GM23338 (cell line): Measurements from ENCODE around the gene PARP8. TPM values are rescaled to one million over a fixed set of nuclear protein-coding genes. Genes with fewer than 3 reads are reported as not detected.

Source experiments
- ATAC-seq: fragments of 200-7000 bp; cut with Tn5 transposase; 3 replicates; pipeline ENCODE4 v1.9.1; 2020
- DNase-seq: peaks from one replicate; pipeline ENCODE4 v3.0.0-alpha.2; 2015; ENCODE audit warnings: low spot score
- H2AFZ ChIP-seq: fragments of 200-600 bp; sonication (generic); 2 replicates; pipeline ENCODE4 v1.8.0; 2016; ENCODE audit warnings: antibody characterized with exemption, mild to moderate bottlenecking, moderate library complexity
- H3F3A ChIP-seq: fragments of 200-600 bp; sonication (generic); replicated peaks from 2 replicates; pipeline ENCODE4 v1.8.0; 2017; ENCODE audit warnings: antibody characterized with exemption, mixed run types, low read depth
- H3K27ac ChIP-seq: fragments of 200-600 bp; sonication (generic); 2 replicates; pipeline ENCODE4 v1.6.1; 2016; ENCODE audit warnings: low read depth
- H3K27me3 ChIP-seq: fragments of 200-600 bp; sonication (generic); 2 replicates; pipeline ENCODE4 v1.8.0; 2016; ENCODE audit warnings: mild to moderate bottlenecking, mixed run types, moderate library complexity; ENCODE audit not compliant: insufficient read depth
- H3K36me3 ChIP-seq: fragments of 200-600 bp; sonication (generic); 2 replicates; pipeline ENCODE4 v1.8.0; 2016; ENCODE audit warnings: mild to moderate bottlenecking; ENCODE audit not compliant: insufficient read depth
- H3K4me1 ChIP-seq: fragments of 200-600 bp; sonication (generic); 2 replicates; pipeline ENCODE4 v1.8.0; 2016; ENCODE audit warnings: mild to moderate bottlenecking, moderate library complexity; ENCODE audit not compliant: insufficient read depth
- H3K4me2 ChIP-seq: fragments of 200-600 bp; sonication (generic); 2 replicates; pipeline ENCODE4 v1.7.1; 2017; ENCODE audit warnings: mixed run types
- H3K4me3 ChIP-seq: fragments of 200-600 bp; sonication (generic); 2 replicates; pipeline ENCODE4 v1.6.1; 2016; ENCODE audit warnings: mixed run types
- H3K79me2 ChIP-seq: fragments of 200-600 bp; sonication (generic); replicated peaks from 2 replicates; pipeline ENCODE4 v1.8.0; 2017; ENCODE audit warnings: mild to moderate bottlenecking; ENCODE audit not compliant: insufficient read depth
- H3K9me2 ChIP-seq: fragments of 200-600 bp; sonication (generic); 2 replicates; pipeline ENCODE4 v1.8.0; 2017; ENCODE audit not compliant: insufficient read depth
- H4K20me1 ChIP-seq: fragments of 200-600 bp; sonication (generic); replicated peaks from 2 replicates; pipeline ENCODE4 v1.8.0; 2017; ENCODE audit warnings: mild to moderate bottlenecking; ENCODE audit not compliant: insufficient read depth
- H3K27ac Mint-ChIP-seq: 2 replicates; pipeline ENCODE4 v1.8.0; 2020; ENCODE audit warnings: inconsistent platforms, mild to moderate bottlenecking, moderate library complexity, mixed read lengths
- H3K27me3 Mint-ChIP-seq: 3 replicates; pipeline ENCODE4 v1.8.0; 2022; ENCODE audit warnings: low read depth, mild to moderate bottlenecking, moderate library complexity, mixed read lengths, inconsistent platforms; ENCODE audit not compliant: insufficient read depth, poor library complexity
- H3K36me3 Mint-ChIP-seq: 3 replicates; pipeline ENCODE4 v1.8.0; 2021; ENCODE audit warnings: low read depth, mild to moderate bottlenecking, inconsistent platforms, moderate library complexity, mixed read lengths
- H3K4me1 Mint-ChIP-seq: 3 replicates; pipeline ENCODE4 v1.8.0; 2020; ENCODE audit warnings: mild to moderate bottlenecking, inconsistent platforms, mixed read lengths
- H3K4me3 Mint-ChIP-seq: 3 replicates; pipeline ENCODE4 v1.8.0; 2021; ENCODE audit warnings: moderate library complexity, mild to moderate bottlenecking, inconsistent platforms, mixed read lengths
- H3K9me3 Mint-ChIP-seq: 3 replicates; pipeline ENCODE4 v1.8.0; 2020; ENCODE audit warnings: moderate library complexity, mild to moderate bottlenecking, inconsistent platforms, mixed read lengths
- CREB1 ChIP-seq: fragments of 250-450 bp; sonication (Bioruptor Pico); IDR thresholded peaks from 2 replicates; pipeline ENCODE4 v1.5.0; 2020; ENCODE audit warnings: low read depth, mild to moderate bottlenecking, moderate library complexity
- EZH2 ChIP-seq: fragments of 200-600 bp; sonication (generic); IDR thresholded peaks from one replicate; pipeline ENCODE4 v1.8.0; 2017; ENCODE audit warnings: antibody characterized with exemption, mild to moderate bottlenecking, low read depth; ENCODE audit not compliant: unreplicated experiment
- EZH2phosphoT487 ChIP-seq: fragments of 200-600 bp; sonication (generic); IDR thresholded peaks from one replicate; pipeline ENCODE4 v1.8.1; 2018; ENCODE audit warnings: antibody characterized with exemption; ENCODE audit not compliant: unreplicated experiment
- JUNB ChIP-seq: IDR thresholded peaks from one replicate; pipeline ENCODE4 v1.6.1; 2016; ENCODE audit warnings: antibody characterized with exemption; ENCODE audit not compliant: unreplicated experiment
- NANOG ChIP-seq: IDR thresholded peaks from 2 replicates; pipeline ENCODE4 v1.6.1; 2016; ENCODE audit warnings: antibody characterized with exemption, borderline replicate concordance
- POLR2AphosphoS5 ChIP-seq: IDR thresholded peaks from 2 replicates; pipeline ENCODE4 v1.6.1; 2016; ENCODE audit warnings: antibody characterized with exemption, low read depth
- STAT1 ChIP-seq: IDR thresholded peaks from one replicate; pipeline ENCODE4 v1.6.1; 2016; ENCODE audit warnings: antibody characterized with exemption; ENCODE audit not compliant: unreplicated experiment
- ZNF114 ChIP-seq: fragments of 250-450 bp; sonication (Bioruptor Pico); IDR thresholded peaks from 2 replicates; pipeline ENCODE4 v1.5.0; 2020; ENCODE audit warnings: mild to moderate bottlenecking, moderate library complexity
- ZNF331 ChIP-seq: fragments of 250-450 bp; sonication (Bioruptor Pico); IDR thresholded peaks from 2 replicates; pipeline ENCODE4 v1.5.0; 2020; ENCODE audit warnings: low read depth, mild to moderate bottlenecking, moderate library complexity
- polyA plus RNA-seq: library from polyadenylated mRNA; unstranded; fragments of >200 nt; fragmentation: Nextera tagmentation; extraction: Ambion mirVana; gene quantifications from 2 replicates; pipeline ENCODE4 v1.2.1, GENCODE V29; 2016
- total RNA-seq: library from RNA; depleted of rRNA; stranded (reverse); fragments of >200 nt; shearing (Covaris generic); gene quantifications from 2 replicates; pipeline ENCODE4 v1.2.3, GENCODE V29; 2014
- TF ChIP-seq, protein P1 (sequence below), 2 experiments: fragments of 200-600 bp in 1 of 2; sonication (generic) in 1 of 2; conservative IDR thresholded peaks; 2 replicates each; pipeline versions ENCODE4 v1.5.1 to v1.6.1; 2016 to 2017; ENCODE audit warnings: antibody characterized with exemption in 2 of 2, low read depth in 2 of 2, mild to moderate bottlenecking in 2 of 2, moderate library complexity in 1 of 2
- TF ChIP-seq, protein P2 (sequence below): IDR thresholded peaks from one replicate; pipeline ENCODE4 v1.6.1; 2018; ENCODE audit warnings: antibody characterized with exemption; ENCODE audit not compliant: unreplicated experiment
- TF ChIP-seq, protein P3 (sequence below): IDR thresholded peaks from 2 replicates; pipeline ENCODE4 v1.6.1; 2016; ENCODE audit warnings: antibody characterized with exemption
- TF ChIP-seq, protein P4 (sequence below): fragments of 250-450 bp; sonication (Bioruptor Pico); IDR thresholded peaks from 2 replicates; pipeline ENCODE4 v1.5.0; 2020; ENCODE audit warnings: mild to moderate bottlenecking, moderate library complexity

PARP8 gene
- total and polyA plus RNA-seq, 2 experiments from 2014 or later, result 13.0 to 25.0 TPM

DNA sequence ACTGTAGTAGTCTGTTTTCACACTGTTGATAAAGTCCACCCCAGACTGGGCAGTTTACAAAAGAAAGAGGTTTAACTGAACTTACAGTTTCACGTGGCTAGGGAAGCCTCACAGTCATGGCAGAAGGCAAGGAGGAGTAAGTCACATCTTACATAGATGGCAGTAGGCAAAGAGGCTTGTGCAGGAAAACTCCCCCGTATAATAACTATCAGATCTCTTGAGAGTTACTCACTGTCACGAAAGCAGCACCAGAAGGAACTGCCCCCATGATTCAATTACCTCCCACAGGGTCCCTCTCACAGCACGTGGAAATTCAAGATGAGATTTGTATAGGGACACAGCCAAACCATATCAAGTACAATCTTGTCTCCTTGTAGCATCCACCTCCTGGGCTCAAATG, 21.1 kb downstream of the PARP8 start:
- Histone ChIP-seq H3K27ac (no peak overlapping the region), H3K79me2 (peaks cover 84% of the 10 kb centered on the region), H2AFZ (no peak overlapping the region), H3F3A (no peaks in the 10 kb centered on the region), H3K4me1 (peaks cover 45% of the 10 kb centered on the region), H3K9me2 (peaks cover 9% of the 10 kb centered on the region), H3K36me3 (no peaks in the 10 kb centered on the region), H3K4me2 (no peak overlapping the region), H4K20me1 (no peaks in the 10 kb centered on the region; the same call in 1 of the 2 replicates), H3K4me3 (no peak overlapping the region), H3K27me3 (no peaks in the 10 kb centered on the region)
- H3K4me3 Mint-ChIP-seq, result no peak overlapping the region
- DNase-seq (no peak), ATAC-seq (no peak)
- TF ChIP-seq, protein P1, sequence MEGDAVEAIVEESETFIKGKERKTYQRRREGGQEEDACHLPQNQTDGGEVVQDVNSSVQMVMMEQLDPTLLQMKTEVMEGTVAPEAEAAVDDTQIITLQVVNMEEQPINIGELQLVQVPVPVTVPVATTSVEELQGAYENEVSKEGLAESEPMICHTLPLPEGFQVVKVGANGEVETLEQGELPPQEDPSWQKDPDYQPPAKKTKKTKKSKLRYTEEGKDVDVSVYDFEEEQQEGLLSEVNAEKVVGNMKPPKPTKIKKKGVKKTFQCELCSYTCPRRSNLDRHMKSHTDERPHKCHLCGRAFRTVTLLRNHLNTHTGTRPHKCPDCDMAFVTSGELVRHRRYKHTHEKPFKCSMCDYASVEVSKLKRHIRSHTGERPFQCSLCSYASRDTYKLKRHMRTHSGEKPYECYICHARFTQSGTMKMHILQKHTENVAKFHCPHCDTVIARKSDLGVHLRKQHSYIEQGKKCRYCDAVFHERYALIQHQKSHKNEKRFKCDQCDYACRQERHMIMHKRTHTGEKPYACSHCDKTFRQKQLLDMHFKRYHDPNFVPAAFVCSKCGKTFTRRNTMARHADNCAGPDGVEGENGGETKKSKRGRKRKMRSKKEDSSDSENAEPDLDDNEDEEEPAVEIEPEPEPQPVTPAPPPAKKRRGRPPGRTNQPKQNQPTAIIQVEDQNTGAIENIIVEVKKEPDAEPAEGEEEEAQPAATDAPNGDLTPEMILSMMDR (conservative IDR thresholded peaks at IDR 0.05; ENCODE audit: low read depth in 2 of 2), result no peak
- no peak for TF ChIP-seq JUNB
- TF ChIP-seq, protein P2, sequence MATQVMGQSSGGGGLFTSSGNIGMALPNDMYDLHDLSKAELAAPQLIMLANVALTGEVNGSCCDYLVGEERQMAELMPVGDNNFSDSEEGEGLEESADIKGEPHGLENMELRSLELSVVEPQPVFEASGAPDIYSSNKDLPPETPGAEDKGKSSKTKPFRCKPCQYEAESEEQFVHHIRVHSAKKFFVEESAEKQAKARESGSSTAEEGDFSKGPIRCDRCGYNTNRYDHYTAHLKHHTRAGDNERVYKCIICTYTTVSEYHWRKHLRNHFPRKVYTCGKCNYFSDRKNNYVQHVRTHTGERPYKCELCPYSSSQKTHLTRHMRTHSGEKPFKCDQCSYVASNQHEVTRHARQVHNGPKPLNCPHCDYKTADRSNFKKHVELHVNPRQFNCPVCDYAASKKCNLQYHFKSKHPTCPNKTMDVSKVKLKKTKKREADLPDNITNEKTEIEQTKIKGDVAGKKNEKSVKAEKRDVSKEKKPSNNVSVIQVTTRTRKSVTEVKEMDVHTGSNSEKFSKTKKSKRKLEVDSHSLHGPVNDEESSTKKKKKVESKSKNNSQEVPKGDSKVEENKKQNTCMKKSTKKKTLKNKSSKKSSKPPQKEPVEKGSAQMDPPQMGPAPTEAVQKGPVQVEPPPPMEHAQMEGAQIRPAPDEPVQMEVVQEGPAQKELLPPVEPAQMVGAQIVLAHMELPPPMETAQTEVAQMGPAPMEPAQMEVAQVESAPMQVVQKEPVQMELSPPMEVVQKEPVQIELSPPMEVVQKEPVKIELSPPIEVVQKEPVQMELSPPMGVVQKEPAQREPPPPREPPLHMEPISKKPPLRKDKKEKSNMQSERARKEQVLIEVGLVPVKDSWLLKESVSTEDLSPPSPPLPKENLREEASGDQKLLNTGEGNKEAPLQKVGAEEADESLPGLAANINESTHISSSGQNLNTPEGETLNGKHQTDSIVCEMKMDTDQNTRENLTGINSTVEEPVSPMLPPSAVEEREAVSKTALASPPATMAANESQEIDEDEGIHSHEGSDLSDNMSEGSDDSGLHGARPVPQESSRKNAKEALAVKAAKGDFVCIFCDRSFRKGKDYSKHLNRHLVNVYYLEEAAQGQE, result no peak
- no peak for TF ChIP-seq EZH2
- TF ChIP-seq CREB1, result no peak
- TF ChIP-seq EZH2phosphoT487, result no peak
- no peak for TF ChIP-seq NANOG
- TF ChIP-seq POLR2AphosphoS5, result no peak
- no peak for TF ChIP-seq STAT1
- TF ChIP-seq ZNF114, result no peak
- TF ChIP-seq, protein P3, sequence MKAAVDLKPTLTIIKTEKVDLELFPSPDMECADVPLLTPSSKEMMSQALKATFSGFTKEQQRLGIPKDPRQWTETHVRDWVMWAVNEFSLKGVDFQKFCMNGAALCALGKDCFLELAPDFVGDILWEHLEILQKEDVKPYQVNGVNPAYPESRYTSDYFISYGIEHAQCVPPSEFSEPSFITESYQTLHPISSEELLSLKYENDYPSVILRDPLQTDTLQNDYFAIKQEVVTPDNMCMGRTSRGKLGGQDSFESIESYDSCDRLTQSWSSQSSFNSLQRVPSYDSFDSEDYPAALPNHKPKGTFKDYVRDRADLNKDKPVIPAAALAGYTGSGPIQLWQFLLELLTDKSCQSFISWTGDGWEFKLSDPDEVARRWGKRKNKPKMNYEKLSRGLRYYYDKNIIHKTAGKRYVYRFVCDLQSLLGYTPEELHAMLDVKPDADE, result no peak
- TF ChIP-seq ZNF331 (CRISPR knock-in tag), result no peak
- TF ChIP-seq, protein P4, sequence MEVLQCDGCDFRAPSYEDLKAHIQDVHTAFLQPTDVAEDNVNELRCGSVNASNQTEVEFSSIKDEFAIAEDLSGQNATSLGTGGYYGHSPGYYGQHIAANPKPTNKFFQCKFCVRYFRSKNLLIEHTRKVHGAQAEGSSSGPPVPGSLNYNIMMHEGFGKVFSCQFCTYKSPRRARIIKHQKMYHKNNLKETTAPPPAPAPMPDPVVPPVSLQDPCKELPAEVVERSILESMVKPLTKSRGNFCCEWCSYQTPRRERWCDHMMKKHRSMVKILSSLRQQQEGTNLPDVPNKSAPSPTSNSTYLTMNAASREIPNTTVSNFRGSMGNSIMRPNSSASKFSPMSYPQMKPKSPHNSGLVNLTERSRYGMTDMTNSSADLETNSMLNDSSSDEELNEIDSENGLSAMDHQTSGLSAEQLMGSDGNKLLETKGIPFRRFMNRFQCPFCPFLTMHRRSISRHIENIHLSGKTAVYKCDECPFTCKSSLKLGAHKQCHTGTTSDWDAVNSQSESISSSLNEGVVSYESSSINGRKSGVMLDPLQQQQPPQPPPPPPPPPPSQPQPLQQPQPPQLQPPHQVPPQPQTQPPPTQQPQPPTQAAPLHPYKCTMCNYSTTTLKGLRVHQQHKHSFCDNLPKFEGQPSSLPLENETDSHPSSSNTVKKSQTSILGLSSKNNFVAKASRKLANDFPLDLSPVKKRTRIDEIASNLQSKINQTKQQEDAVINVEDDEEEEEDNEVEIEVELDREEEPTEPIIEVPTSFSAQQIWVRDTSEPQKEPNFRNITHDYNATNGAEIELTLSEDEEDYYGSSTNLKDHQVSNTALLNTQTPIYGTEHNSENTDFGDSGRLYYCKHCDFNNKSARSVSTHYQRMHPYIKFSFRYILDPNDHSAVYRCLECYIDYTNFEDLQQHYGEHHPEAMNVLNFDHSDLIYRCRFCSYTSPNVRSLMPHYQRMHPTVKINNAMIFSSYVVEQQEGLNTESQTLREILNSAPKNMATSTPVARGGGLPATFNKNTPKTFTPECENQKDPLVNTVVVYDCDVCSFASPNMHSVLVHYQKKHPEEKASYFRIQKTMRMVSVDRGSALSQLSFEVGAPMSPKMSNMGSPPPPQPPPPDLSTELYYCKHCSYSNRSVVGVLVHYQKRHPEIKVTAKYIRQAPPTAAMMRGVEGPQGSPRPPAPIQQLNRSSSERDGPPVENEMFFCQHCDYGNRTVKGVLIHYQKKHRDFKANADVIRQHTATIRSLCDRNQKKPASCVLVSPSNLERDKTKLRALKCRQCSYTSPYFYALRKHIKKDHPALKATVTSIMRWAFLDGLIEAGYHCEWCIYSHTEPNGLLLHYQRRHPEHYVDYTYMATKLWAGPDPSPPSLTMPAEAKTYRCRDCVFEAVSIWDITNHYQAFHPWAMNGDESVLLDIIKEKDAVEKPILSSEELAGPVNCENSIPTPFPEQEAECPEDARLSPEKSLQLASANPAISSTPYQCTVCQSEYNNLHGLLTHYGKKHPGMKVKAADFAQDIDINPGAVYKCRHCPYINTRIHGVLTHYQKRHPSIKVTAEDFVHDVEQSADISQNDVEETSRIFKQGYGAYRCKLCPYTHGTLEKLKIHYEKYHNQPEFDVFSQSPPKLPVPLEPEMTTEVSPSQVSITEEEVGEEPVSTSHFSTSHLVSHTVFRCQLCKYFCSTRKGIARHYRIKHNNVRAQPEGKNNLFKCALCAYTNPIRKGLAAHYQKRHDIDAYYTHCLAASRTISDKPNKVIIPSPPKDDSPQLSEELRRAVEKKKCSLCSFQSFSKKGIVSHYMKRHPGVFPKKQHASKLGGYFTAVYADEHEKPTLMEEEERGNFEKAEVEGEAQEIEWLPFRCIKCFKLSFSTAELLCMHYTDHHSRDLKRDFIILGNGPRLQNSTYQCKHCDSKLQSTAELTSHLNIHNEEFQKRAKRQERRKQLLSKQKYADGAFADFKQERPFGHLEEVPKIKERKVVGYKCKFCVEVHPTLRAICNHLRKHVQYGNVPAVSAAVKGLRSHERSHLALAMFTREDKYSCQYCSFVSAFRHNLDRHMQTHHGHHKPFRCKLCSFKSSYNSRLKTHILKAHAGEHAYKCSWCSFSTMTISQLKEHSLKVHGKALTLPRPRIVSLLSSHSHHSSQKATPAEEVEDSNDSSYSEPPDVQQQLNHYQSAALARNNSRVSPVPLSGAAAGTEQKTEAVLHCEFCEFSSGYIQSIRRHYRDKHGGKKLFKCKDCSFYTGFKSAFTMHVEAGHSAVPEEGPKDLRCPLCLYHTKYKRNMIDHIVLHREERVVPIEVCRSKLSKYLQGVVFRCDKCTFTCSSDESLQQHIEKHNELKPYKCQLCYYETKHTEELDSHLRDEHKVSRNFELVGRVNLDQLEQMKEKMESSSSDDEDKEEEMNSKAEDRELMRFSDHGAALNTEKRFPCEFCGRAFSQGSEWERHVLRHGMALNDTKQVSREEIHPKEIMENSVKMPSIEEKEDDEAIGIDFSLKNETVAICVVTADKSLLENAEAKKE (CRISPR knock-in tag), result no peak
- peaks cover 39% of the 10 kb centered on the region for H3K36me3 Mint-ChIP-seq
- no peaks in the 10 kb centered on the region for H3K27me3 Mint-ChIP-seq
- no peak overlapping the region for H3K27ac Mint-ChIP-seq
- peaks cover 39% of the 10 kb centered on the region for H3K4me1 Mint-ChIP-seq
- H3K9me3 Mint-ChIP-seq, result peaks cover 31% of the 10 kb centered on the region
